NCI-H2196 (cell line): ENCODE measurements around the gene PRKCQ.
"Not testable (repeated sequence)": the region's sequence is repeated elsewhere in the genome, so short reads cannot be mapped to it uniquely, and the experiment has no call there.

Experiments used
- DNase-seq: peaks from one replicate; lab custom pipeline; 2025; ENCODE audit not compliant: unreplicated experiment; lab: John Stamatoyannopoulos, UW

PRKCQ gene

DNA sequence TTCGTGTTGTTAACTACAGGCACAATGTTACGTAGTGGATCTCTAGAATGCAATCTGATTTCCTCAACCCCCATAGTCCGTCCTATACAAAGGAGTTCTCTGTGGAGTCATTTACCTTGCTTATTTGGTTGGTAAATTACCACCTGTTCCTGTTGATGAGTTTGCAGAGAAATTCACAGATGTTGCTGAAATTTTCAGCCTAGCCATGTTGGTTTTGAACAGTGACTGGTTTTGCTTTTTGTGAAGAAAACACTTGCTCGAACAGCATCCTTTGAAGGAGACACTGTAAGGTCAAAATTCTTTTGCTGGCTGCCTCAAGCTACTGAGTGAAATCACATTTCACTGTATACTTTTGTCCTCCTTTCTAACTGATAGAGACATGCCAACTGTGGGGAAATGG is 15.4 kb upstream of the PRKCQ start:
- DNase-seq = no peak

DNA sequence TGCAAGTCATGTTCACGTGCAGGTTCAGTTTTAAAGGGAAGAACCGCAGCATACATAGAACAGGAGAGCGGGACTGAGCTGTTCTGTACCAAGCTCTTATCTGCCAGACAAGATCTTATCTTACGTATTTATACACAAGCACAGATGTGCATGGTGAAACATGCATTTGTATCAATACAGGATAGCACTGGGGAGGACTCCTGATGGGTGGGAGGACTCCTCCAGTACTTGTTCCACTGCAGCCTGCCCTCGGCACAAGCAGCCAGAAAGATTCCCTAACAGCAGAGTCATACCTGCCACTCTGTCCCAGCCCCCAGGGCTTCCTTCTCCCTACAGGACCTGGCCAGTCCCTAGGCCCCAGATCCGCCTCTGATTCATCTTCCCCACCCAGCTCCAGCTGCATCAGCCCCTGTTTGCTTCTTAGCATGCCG is 13.2 kb upstream of the PRKCQ start:
- DNase-seq = no peak

DNA sequence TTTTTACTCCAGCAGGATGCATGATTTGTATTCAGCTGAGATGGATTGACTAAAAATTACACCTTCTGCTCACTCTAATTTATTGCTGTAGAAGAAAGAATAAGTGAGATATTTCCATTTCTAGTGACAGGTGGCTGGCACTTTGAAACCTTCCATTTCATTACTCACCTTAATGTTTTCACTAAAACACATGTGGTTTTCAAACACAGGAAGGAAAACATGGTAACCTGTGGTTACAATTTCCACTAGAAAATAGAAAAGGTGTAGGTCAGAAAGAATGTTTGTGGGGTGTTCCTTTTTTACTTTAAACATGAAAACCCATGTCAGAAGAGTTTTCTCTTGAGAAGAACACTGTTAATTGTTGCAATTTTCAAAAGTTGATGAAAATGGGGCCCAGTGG is 12.0 kb upstream of the PRKCQ start:
- no peak for DNase-seq

DNA sequence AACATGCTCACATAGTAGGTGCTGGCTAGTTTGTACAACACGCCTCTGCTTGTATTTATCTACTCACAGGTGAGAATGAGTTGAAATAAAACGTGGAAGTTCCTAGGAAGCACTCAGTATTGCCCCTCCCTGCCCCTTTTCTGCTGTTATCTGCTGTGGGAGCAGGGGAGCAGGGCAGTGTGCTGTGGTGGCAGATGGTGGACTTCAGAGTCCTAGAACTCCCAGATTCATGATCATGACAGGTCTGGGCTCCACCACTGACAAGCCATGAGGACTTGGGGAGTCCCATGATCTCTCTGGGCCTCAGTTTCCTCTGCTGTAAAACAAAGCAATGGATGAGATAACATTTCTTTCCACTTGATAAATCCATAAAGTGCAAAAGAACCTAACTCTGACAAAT is 11.6 kb upstream of the PRKCQ start:
- DNase-seq = no peak

DNA sequence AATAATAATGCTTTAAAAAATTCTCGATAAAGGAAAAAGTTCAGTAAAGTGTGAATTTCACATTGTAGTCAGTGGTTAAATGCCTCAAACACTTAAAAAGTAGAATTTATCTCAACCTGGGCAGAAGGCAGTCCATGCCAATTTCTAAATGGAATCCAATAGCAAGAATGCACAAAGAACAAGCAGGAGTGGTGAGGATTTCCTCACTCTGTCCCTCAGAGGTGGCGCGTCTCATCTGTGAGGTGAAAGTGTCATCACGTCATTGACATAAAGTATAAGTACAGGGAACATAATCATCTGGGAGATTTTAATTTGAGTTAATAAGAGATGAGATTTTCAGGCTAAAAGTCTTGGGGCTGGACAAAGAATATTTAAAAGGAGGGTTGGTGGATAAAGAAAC is 10.0 kb upstream of the PRKCQ start:
- no peak for DNase-seq

DNA sequence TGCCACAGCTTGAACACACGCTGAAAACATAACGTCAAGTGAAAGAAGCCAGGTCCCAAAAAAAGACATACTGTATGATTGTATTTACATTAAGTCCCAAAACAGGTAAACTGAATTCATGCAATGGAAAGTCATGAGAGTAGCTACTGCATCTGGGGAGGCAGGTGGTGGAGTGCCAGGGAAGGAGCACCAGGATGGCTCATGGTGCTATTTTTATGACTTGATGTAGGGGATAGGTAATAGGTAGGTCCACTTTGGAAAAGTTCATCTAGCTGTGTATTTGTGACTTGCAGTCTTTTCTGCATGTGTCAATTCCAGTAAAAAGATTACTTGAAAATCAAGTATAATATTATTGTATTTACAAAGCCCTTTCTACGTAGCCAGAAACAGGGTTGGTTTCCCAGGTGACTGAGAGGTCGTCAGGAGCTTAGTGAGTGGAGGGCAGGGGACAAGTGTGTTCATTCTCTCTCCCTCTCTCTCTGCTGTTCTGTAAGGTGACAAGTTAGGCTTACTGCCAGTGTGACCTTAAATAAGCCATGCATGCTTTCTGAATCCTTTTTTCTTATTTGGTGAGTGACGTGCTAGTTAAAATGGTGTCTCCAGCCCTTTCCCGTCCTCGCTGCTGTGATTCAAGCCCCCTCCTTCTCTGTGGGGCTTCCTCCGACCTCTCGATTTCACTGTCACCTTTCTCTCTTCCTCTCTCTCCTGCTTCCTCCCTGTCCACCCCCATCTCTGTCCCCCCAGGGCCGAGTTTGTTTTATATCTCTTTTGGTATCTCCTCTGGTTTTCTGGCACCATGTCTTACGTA is 9.4 kb upstream of the PRKCQ start:
- DNase-seq = no peak

DNA sequence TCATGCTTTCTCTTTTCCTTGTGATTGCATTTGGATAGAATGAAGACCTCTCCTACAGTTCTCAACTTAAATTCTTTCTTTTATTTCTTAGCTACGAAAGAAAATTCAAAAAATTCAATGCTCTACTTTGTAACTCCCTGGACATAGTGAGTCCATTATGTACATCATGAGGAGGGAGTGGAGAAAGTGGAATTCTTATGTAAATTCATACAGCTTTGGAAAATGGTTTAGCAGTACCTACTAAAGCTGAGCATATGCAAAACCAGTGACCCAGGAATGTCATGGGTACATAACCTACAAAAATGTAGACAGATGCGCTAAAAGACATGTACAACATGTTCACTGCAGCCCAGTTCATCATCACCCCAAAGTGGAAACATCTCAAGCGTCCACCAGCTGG is 8.8 kb upstream of the PRKCQ start:
- no peak for DNase-seq

DNA sequence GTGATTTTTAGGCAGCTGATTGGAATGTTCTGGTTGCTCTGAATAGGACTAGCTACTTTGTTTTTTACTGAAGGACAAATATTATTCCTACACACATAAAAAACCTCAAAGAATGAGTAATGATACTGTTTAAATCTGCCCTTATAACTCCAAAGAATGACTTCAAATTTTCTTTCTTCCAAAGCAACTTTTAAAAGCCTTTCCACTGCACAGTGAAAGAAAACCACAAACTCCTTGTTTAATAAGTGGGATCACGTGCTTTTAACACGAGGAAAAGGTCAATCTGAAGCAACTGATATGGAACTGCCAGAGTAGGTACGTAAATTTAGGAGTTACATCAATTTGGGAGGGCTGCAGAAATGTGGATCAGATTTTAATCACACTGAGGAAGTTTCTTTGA is 8.0 kb upstream of the PRKCQ start:
- no peak for DNase-seq

DNA sequence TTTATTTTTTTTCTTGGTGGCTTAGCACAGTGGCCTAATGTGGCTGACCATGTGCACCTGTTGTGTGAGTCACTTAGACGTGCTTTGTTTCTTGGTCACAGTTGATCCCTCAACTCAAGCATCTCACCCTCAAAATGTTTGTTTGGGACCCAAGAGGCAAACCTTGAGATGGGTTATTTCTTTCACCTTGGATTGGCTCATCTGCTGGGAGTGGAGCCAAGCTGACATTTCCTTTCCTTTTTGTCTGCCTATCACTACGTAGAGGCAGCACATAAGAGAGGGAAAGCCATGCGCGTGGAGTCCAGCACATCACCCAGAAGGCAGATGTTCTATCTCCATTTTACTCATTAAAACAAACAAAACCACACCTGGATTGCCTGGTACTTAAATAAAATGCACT is 6.4 kb upstream of the PRKCQ start:
- DNase-seq = no peak

DNA sequence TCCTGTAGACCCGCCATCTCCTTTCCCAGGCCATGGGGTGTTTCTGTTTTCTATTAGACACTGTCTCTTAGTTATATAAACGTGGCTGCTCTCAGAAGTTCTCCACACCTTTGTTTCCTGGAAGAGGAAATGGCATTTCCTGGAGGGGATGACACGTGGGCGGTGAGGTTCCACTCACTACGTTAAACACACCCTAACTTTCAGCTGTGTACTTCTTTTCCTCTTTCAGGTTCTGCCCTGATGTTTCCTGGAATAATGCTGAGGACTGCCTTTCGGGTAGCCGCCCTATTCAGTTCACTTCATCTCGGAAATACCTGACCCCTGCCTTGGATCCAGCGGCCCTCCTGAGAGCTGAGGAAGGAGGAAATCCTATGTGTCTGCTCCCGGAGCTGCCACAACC is 3.4 kb upstream of the PRKCQ start:
- no peak for DNase-seq

DNA sequence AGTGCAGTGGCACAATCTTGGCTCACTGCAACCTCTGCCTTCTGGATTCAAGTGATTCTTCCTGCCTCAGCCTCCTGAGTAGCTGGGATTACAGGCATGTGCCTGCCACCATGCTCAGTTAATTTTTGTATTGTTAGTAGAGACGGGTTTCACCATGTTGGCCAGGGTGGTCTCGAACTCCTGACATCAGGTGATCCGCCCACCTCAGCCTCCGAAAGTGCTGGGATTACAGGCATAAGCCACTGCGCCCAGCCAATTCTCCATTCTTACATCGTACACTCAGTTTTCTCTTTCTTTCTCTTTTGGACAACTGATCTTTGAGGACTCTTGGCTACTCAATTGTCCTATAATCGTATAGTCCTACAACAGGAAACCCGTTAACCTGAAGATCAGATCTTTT is 2.8 kb upstream of the PRKCQ start:
- not testable (repeated sequence) for DNase-seq

DNA sequence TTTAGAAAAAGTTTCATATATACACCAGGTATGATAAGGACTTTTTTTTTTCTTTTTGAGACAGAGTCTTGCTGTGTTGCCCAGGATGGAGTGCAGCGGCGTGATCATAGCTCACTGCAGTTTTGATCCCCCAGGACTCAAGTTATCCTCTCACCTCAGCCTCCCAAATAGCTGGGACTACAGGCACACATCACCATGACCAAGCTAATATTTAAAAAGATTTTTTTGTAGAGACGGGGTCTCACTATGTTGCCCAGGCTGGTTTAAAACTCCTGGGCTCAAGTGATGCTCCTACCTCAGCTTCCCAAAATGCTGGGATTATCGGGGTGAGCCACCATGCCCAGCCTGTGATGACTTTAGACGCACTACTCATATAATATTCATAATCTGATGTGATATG is 2.2 kb upstream of the PRKCQ start:
- no peak for DNase-seq

DNA sequence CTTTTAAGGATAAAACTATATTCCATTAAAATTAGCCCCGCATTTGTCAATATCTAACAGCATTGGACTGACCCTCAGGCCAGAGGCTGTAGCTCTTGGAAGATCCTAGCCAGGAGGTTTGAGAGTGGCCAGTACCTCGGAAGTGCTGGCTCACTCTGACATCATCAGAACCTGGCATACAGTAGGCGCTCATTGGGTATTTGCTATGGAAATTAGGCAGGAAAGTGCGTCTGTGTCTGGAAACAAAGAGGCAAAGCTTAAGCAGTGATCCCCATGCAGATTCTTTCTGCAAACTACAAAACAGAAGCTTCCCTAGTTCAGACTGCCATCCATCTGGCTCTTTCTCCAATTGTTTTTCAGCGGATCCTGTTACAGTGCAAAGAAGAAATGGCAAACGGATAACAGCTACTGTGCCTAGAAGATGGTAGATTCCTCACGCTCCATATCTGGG is 1.7 kb upstream of the PRKCQ start:
- DNase-seq = no peak

DNA sequence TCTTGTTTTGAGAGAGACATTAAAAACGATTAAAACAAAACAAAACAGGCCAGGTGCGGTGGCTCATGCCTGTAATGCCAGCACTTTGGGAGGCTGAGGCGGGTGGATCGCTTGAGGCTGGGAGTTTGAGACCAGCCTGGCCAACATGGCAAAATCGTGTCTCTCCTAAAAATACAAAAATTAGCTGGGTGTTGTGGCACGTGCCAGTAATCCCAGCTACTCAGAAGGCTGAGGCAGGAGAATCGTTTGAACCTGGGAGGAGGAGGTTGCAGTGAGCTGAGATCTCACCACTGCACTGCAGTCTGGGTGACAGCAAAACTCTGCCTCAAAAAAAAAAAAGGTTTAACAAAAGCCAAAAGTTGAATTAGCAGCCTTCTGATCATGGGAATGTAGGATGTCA is 1.1 kb upstream of the PRKCQ start:
- not testable (repeated sequence) for DNase-seq

DNA sequence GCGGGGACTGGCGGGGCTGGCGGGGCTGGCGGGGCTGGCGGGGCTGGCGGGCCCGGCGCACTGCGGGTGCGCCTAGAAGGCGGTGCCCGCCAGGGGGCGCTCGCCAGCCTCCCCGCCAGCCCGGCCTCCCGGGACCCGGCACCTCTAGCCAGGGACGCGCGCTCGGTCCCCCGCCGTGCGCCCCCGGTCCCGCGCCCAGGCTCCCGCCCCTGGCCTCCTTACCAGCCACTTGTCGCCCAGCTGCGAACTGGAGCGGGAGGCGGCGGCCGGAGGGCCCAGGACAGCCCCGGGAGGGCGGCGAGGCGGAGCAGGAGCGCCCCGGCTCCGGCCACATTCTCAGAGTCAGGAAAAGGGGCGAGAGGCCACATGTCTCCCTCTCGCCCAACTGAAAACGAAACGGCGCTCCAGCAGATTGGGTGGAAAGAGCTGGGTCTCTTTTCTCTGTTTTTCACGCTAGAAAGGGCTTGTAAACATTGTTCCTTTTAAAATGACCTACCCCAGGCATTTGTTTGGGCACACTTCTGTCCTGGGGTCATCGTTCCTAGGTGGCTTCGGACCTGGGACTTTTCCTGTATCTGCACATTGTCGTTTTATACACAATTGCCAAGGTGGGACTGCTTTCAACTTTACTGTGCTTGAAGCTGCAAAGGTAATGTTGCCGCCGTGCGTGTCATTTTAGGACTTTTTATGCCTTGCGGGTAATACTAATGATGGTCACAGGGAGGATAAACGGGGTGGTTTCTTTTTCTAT is 378 bp upstream of the PRKCQ start:
- peak; percentile 11 for DNase-seq

DNA sequence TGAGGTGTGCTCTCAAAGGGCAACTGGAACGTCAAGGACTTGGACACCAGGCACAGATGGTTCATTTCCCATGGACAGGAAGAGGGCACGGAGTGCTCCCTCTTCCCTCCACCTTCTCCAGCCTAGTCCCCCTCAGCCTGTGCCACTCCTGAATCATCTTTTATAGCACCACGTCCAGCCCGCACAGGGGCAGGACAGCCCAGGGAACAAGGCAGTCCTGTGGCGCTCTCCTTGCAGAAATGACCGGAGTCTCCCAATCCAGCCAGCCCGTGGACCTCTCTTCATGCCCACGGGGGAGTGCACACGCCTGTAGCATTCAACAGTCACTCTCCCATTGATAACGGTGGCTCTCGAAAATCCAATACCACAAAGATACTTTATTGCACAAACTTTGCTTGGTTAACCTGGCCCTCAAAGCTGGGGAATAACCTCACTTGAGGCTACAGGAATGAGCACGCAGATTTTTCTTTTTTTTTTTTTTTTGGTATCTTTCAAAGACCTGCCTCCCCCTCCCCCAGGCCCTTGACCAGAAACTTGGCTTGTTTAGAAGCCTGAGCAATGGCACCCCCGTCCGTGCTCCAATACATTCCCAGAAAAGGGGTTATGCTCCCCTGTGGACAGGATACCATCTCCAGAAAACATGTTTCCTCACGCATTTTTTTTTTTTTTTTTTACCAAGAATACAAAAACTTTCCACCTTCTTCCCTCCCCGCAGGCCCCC is 733 bp downstream of the PRKCQ start:
- DNase-seq = no peak

DNA sequence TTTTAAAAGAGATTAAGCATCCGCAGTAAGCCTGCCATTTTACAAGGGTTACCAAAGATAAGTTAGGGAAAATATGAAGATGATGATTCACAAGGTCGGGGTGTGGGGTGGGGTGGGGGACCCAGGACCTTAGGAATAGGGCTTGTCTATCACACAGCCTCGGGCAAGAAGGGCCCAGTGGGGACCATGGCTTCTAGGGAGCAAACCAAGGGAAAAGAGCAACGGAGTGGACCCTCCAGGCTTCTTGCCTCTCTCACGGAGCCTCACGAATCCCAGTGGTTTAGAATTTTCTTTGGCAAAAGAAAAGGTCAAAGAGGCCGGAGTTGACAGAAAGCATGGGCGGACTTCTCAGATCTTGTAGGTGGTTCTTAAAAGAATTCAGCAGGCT is 1.3 kb downstream of the PRKCQ start:
- no peak for DNase-seq

DNA sequence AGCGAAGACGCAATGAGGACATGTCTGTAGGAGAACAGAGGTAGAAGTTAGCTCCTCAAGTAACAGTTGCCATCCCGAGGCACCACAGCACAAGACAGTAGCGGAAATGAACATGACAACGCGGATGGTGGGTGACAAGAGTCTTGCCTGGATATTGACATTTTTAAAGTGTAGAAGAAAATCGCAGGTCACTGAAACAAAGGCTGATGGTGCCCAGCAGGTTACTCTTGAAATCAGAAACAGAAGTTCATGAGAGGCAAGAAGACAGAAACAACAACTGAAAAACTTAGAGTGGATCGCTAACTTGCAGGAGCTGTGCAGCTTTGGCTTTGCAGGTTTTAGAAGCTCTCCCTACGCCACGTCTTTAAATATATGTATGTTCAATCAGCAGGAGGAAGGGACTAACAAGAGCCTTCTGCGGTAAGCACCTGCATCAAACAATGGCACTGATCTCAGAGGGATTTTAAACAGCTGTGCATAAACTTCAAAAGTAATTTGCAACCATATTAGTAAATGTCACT is 1.8 kb downstream of the PRKCQ start:
- DNase-seq = no peak

DNA sequence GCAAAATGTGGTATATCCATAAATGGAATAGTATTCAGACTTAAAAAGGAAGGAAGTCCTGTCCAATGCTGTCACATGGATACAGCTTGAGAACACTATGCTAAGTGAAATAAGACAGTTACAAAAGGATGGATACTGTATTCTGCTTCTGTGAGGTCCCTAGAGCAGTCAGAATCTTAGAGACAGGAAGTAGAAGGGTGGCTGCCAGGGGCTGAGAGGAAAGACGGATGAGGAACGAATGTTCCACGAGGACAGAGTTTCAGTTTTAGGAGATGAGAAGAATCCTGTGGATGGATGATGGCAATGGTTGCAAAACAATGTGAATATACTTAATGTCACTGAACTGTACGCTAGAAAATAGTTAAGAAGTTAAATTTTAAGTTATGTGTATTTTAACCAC is 3.8 kb downstream of the PRKCQ start:
- no peak for DNase-seq

DNA sequence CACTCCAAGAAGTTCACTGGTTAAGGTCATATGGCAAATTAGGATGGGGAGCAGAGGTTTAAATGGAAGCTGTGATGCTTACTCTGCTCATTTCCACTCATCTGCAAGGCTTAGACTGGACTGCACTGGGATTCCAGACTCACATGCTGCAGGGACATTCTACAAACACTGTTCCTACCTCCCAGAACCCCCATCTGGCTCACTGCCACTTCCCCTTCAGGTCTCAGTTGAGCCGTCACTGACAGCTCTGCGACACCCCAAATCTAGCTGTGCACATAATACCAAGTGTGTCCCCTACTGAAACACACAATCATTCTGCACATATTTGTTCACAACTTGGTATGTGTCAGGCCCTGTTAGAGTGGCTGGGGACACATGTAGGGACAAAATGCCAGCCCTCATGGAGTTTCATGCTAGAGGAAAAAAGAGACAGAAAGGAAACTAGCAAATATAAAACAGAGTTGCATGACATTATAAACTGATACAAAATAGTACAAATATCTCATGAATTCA is 5.4 kb downstream of the PRKCQ start:
- DNase-seq = no peak

DNA sequence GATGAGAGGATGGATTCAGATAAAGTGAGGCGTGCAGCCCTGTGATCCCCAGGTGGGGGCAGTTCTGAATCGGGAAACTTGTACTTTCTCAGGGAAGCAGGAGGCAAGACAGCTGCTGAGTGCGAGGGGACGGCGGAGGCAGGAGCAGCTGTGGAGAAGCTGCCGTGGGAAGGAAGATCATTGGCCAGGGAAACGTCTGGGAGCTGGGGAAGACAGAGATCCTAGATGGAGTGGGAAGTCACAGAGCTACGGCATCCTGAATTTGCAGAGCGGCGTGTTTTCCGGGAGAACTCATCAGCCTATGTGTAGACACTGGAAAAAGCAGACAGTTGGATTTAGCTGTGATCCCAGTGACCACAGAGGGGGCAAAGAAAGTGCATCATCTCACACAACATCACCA is 9.2 kb downstream of the PRKCQ start:
- no peak for DNase-seq
